ENCODE data around the gene KANK4. TPM values are rescaled to one million over a fixed set of nuclear protein-coding genes. Genes with fewer than 3 reads are reported as not detected.

KANK4 gene
- total and polyA plus RNA-seq, 9 donors = 0.05 to 0.83 (median 0.19) TPM; not detected in 1

DNA sequence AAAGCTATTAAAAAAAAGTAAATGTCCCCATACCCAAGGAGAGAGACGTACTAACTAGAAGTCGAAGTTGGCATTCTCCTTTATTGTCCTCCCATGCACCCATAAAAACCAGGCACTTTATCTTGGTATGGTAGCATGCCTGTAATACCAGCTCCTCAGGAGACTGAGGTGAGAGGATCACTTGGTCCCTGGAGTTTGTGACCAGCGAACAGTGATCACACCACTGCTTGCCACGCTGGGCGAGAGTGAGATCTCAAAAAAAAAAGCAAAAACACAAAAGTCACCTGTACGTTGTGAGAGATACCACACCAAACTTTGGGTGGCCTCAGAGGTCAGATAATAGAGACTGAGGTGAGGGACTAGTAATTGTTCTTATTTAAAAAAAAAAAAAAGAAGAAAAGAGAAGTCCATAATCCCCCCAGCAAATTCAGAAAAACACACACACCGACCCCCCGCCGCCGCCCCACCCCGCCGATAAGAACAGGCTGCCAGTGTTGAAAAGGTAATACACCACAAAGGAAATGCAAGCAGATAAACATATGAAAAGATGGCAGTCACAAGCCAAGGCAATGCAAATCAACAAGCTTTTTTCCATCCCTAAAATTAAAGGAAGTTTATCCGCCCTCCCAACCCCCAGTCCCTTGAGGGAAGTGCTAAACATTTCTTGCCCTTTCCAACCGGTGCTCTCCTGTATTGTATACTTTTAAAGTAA is 121.0 kb downstream of the KANK4 start:
- Histone ChIP-seq H3K4me1 (ENCODE audit: insufficient read depth) (peaks cover 2% of the 10 kb centered on the region), H3K36me3 (no peaks in the 10 kb centered on the region), H3K27ac (no peak overlapping the region), H3K9me3 (peaks cover 0 to 6% of the 10 kb centered on the region in 2 donors), H3K4me3 (no peak overlapping the region), H3K27me3 (no peaks in the 10 kb centered on the region)
- intact Hi-C loops (cut with DNase I) = no loop called here
- WGBS, 3 donors = 36 to 54% (median 41%) methylated on average over 14 of the region's 14 CpGs
- TF ChIP-seq, protein P1, sequence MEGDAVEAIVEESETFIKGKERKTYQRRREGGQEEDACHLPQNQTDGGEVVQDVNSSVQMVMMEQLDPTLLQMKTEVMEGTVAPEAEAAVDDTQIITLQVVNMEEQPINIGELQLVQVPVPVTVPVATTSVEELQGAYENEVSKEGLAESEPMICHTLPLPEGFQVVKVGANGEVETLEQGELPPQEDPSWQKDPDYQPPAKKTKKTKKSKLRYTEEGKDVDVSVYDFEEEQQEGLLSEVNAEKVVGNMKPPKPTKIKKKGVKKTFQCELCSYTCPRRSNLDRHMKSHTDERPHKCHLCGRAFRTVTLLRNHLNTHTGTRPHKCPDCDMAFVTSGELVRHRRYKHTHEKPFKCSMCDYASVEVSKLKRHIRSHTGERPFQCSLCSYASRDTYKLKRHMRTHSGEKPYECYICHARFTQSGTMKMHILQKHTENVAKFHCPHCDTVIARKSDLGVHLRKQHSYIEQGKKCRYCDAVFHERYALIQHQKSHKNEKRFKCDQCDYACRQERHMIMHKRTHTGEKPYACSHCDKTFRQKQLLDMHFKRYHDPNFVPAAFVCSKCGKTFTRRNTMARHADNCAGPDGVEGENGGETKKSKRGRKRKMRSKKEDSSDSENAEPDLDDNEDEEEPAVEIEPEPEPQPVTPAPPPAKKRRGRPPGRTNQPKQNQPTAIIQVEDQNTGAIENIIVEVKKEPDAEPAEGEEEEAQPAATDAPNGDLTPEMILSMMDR (IDR thresholded peaks at IDR 0.05) = no peak
- TF ChIP-seq EP300 (IDR thresholded peaks at IDR 0.05) (no peak), POLR2A (IDR thresholded peaks at IDR 0.05) (no peak)
- no peak for DNase-seq

DNA sequence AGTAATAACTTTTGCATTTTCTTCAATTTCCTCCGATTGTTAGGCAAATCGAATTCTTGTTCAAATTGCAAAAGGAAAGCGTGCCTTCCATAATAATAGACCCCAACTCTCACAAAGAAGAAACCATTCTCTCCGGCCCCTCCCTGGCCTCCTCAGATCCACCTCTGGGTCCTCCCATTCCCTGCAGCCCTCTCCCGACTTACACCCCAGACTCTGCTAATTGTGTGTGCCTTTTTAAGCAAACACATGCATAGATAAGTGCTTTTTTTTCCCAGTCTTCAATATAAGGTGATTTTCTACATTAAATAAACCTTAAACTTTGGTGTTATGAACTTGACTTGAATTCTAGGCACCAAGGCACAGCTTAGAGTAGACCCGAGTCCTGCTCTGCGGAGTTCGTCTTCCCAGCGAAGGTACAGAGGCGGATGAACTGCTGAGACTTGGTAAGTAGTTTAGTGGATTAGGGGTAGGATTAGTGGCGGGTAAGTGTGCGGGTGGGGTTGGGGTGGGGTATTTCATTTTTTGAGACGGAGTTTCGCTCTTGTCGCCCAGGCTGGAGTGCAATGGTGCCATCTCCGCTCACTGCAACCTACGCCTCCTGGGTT is 123.0 kb downstream of the KANK4 start:
- H3K9me3 ChIP-seq = peaks cover 0 to 6% of the 10 kb centered on the region in 2 donors
- no peak for DNase-seq
- H3K4me1 ChIP-seq (ENCODE audit: insufficient read depth) = peaks cover 2% of the 10 kb centered on the region
- intact Hi-C loops (cut with DNase I) = no loop called here
- 83 to 92% (median 86%) methylated on average over 17 of the region's 17 CpGs for WGBS, 3 donors
- no peak overlapping the region for H3K4me3 ChIP-seq
- no peaks in the 10 kb centered on the region for H3K27me3 ChIP-seq
- TF ChIP-seq, protein P1 (IDR thresholded peaks at IDR 0.05) = no peak
- TF ChIP-seq POLR2A (IDR thresholded peaks at IDR 0.05) (no peak), EP300 (IDR thresholded peaks at IDR 0.05) (no peak)
- no peaks in the 10 kb centered on the region for H3K36me3 ChIP-seq
- H3K27ac ChIP-seq = no peak overlapping the region

DNA sequence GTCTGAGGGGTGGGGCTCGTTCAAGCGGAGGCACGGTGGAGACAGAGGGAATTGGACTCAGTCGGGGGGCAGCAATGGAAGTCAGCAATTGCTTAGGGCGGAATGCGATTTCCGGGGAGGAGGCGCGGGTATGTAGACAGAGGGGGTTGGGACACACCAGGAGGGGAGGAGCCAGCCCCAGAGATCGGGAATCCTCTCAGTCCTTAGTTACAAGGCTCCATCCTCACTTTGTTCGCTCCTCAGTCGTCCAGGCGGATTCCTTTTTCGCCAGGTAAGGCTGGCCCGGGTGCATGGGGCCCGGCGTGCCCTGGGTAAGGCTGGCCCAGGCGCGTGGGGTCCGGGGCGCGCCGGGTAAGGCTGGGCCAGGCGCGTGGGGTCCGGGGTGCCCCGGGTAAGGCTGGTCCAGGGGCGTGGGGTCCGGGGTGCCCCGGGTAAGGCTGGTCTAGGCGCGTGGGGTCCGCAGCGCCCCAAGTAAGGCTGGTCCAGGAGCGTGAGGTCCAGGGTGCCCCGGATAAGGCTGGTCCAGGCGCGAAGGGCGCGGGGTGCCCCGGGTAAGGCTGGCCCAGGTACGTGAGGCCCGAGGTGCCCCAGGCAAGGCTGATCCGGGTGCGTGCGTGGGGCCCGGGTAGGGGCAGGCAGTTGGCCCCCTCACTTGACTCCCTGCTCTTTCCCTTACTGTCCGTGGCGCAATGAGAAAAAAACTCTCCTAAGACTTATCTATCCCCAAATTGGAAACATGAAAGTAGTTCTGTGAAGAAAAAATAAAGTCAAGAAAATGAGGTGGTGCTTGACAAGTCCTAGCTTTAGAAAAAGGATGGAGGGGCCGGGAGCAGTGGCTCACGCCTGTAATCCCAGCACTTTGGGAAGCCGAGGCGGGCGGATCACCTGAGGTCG is 124.3 kb downstream of the KANK4 start, which contains the start of gene L1TD1:
L1TD1 (plus strand) TSS at position 199 of the 894 bp plus-strand sequence. CDS start 11,780 bp downstream, outside the sequence.
- H3K27ac ChIP-seq = no peak within 1 kb of the TSS
- 8 to 9% (median 8%) methylated on average over 53 to 55 of the region's 55 CpGs for WGBS, 3 donors
- H3K4me1 ChIP-seq (ENCODE audit: insufficient read depth) = peaks cover 2% of the 10 kb centered on the region
- no peaks in the 10 kb centered on the region for H3K36me3 ChIP-seq
- H3K4me3 ChIP-seq = no peak within 1 kb of the TSS
- DNase-seq = no peak
- TF ChIP-seq EP300 (IDR thresholded peaks at IDR 0.05) (no peak), POLR2A (IDR thresholded peaks at IDR 0.05) (no peak)
- TF ChIP-seq, protein P1 (IDR thresholded peaks at IDR 0.05) = no peak
- H3K9me3 ChIP-seq = peaks cover 0 to 6% of the 10 kb centered on the region in 2 donors
- intact Hi-C loops (cut with DNase I) = no loop called here
- H3K27me3 ChIP-seq = no peaks in the 10 kb centered on the region

DNA sequence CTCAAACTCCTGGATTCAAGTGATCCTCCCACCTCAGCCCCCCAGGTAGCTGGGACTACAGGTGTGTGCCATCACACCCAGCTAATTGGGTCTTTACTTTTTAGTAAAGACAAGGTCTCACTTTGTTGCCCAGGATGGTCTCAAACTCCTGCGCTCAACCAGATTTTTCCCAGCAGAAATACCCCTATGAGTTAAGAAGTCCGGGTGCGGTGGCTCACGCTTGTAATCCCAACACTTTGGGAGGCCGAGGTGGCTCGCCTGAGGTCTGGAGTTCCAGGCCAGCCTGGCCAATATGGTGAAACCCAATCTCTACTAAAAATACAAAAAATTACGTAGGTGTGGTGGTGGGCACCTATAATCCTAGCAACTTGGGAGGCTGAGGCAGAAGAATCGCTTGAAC is 131.1 kb downstream of the KANK4 start:
- WGBS, 3 donors = 95 to 97% (median 96%) methylated on average over 8 of the region's 8 CpGs

More for the DNA sequence above, 131.1 kb downstream of the KANK4 start:
- H3K27ac ChIP-seq = no peak overlapping the region
- H3K27me3 ChIP-seq = no peaks in the 10 kb centered on the region
- H3K9me3 ChIP-seq = no peaks in the 10 kb centered on the region
- TF ChIP-seq POLR2A (IDR thresholded peaks at IDR 0.05) (no peak), EP300 (IDR thresholded peaks at IDR 0.05) (no peak)
- TF ChIP-seq, protein P1 (IDR thresholded peaks at IDR 0.05) = no peak
- intact Hi-C loops (cut with DNase I) = no loop called here
- H3K4me1 ChIP-seq (ENCODE audit: insufficient read depth) = no peaks in the 10 kb centered on the region
- no peaks in the 10 kb centered on the region for H3K36me3 ChIP-seq
- H3K4me3 ChIP-seq = no peak overlapping the region
- DNase-seq = no peak
